D721Med (cell line): Measurements from ENCODE around the gene VSTM4.

ENCODE experiments used
- DNase-seq: peaks from one replicate; pipeline ENCODE4 v3.0.0; 2011; ENCODE audit warnings: low spot score; ENCODE audit not compliant: insufficient read length
- FAIRE-seq: peaks from 2 replicates; lab custom pipeline; 2011; peaks lifted over from hg19 to GRCh38; lab: Jason Lieb, UNC
- TF ChIP-seq, protein P1 (sequence below): IDR thresholded peaks from 2 replicates; pipeline ENCODE4 v1.5.1; 2012; ENCODE audit warnings: mild to moderate bottlenecking, control low read depth; ENCODE audit not compliant: insufficient read depth; ENCODE audit errors: missing control alignments

Gene VSTM4

GRCh38 chr10:49080071-49080470 is 35.3 kb downstream of the VSTM4 start:
- FAIRE-seq (no peak), DNase-seq (no peak)
- TF ChIP-seq, protein P1, sequence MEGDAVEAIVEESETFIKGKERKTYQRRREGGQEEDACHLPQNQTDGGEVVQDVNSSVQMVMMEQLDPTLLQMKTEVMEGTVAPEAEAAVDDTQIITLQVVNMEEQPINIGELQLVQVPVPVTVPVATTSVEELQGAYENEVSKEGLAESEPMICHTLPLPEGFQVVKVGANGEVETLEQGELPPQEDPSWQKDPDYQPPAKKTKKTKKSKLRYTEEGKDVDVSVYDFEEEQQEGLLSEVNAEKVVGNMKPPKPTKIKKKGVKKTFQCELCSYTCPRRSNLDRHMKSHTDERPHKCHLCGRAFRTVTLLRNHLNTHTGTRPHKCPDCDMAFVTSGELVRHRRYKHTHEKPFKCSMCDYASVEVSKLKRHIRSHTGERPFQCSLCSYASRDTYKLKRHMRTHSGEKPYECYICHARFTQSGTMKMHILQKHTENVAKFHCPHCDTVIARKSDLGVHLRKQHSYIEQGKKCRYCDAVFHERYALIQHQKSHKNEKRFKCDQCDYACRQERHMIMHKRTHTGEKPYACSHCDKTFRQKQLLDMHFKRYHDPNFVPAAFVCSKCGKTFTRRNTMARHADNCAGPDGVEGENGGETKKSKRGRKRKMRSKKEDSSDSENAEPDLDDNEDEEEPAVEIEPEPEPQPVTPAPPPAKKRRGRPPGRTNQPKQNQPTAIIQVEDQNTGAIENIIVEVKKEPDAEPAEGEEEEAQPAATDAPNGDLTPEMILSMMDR, result no peak

GRCh38 chr10:49079499-49079898 is 35.8 kb downstream of the VSTM4 start:
- DNase-seq, result no peak
- TF ChIP-seq, protein P1, result no peak
- FAIRE-seq, result no peak

DNA sequence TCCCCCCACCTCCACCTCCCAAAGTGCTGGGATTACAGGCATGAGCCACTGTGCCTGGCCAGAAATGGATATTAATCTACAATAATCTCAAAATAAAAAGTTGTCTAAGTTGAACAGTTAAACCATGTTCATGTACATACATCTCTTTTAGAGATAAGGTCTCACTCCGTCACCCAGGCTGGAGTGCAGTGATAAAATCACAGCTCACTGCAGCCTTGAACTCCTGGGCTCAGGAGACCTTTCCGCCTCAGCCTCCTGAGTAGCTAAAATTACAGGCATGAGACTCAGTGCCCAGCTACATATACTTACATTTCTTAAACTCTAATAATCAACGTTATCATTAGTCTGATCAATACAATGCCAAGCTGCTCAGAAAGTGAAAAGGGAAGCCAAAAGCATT is 36.2 kb downstream of the VSTM4 start:
- DNase-seq (no peak), FAIRE-seq (no peak)
- TF ChIP-seq, protein P1, result no peak

DNA sequence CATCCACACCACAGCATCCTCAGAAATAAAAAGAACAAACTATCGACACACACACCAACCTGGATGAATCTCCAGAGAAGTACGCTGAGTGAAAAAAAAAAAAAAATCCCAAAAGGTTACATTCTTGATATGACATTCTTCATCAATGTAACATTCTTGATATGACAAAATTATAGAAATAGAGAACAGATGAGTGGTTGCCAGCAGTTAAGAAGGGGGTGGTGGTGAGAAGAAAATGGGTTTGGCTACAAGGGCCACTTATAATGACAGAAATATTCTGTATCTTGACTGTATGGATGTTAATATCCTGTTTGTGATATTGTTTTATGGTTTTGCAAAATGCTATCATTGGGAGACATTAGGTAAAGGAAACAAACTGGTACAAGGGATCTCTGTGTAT is 36.9 kb downstream of the VSTM4 start:
- FAIRE-seq, result no peak
- DNase-seq, result no peak

GRCh38 chr10:49076741-49077521 is 38.4 kb downstream of the VSTM4 start:
- FAIRE-seq (no peak), DNase-seq (no peak)
- TF ChIP-seq, protein P1, result no peak

More for the DNA sequence above, 36.9 kb downstream of the VSTM4 start:
- TF ChIP-seq, protein P1, result no peak

DNA sequence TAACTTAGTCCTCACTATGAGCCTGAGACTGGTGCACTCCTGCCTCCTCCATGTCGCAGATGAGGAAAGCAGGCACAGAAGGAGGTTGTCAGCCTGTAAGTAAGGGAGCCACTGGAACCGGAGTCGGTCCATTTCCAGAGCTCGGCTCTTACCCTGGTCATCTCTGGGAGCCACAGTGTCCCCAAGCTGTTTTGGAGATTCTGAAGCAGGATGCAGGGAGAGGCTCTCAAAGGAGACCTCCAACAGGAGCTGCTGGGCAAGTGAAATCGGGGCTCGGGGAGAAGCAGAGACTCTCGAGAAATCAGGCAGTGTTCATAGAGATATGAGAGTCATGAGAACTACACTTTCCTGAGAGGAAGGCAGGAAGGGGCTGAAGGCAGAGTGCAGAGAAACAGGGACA is 39.0 kb downstream of the VSTM4 start:
- FAIRE-seq (no peak), DNase-seq (no peak)
- TF ChIP-seq, protein P1, result no peak

GRCh38 chr10:49075743-49076142 is 39.6 kb downstream of the VSTM4 start:
- DNase-seq (no peak), FAIRE-seq (no peak)
- TF ChIP-seq, protein P1, result no peak
